Stimulated activated CD8-positive, alpha-beta memory T cell treated with anti-CD3 and anti-CD28 coated beads, Interleukin-2, amount 100 ng/mL, for 48 hours (primary cell): ENCODE data around the gene DBNL.
A peak's percentile ranks its signal among the peaks of the same experiment; 100 is the strongest.

Experiments
- DNase-seq, 2 donors: peaks; one replicate each; pipeline ENCODE4 v3.0.0-alpha.2; 2020; ENCODE audit warnings: low read depth in 2 of 2

The DBNL gene

DNA sequence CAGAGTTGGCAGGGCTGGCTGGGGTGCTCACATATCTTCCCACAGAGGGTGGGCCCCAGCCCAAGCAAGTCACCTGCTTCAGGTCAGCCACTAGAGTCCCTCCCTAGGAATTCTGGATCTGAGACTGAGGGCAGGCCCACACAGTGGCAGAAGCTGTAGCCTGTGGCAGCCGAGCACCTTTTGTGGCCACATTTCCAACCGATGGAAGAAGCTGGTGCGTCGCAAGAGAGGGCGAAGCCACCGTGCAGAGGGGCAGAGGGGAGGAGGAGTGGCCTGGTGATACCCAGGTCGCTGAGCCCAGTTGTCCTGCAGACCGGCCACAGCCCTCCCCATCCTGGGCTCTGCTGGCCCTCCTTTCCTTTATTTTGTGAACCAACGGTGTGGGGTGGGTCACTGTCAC, 32.6 kb downstream of the DBNL start:
- DNase-seq = no peak

GRCh38 chr7:44077681-44078091, 33.2 kb downstream of the DBNL start:
- no peak for DNase-seq

DNA sequence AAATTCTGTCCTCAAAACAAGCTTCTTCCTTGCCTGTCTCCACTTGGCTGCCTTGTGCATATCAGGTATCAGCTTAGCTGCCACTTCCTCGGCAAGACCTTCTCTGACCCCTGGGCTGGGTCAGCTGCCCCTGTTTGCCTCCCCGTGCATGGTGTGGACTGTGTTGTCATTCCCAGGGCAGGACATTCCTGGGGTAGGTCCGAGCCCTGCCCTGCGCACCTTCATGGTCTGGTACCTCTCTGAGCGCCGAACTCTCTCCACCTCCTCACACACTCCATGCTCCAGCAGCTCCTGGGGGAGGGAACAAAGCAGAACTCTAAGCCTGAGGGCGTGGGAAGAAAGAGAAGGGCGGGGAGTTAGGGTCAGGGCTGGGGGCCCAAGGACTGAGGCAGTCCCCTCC, 34.0 kb downstream of the DBNL start:
- DNase-seq = no peak

- no peak for DNase-seq
These were observed 35.0 kb downstream of the DBNL start for GRCh38 chr7:44079331-44080021.

DNA sequence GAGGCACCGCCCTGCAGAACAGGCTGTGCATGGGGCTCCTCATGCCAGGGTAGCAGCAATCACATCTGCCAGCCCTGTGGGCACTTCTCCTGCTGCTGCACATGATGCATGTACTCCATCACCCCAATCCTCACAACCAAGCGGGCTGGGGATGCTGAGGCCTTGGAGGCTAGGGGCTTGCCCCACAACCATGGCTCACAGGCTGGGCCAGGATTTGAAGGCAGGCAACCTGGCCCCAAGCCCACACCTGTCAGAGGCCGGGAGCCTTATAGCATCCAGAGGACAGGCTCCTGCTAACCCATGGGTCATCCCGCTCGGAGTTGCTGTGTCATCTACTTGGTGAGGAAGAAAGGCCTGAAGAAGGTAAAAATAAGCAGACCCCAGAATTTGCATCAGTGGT, 35.6 kb downstream of the DBNL start:
- no peak for DNase-seq

DNA sequence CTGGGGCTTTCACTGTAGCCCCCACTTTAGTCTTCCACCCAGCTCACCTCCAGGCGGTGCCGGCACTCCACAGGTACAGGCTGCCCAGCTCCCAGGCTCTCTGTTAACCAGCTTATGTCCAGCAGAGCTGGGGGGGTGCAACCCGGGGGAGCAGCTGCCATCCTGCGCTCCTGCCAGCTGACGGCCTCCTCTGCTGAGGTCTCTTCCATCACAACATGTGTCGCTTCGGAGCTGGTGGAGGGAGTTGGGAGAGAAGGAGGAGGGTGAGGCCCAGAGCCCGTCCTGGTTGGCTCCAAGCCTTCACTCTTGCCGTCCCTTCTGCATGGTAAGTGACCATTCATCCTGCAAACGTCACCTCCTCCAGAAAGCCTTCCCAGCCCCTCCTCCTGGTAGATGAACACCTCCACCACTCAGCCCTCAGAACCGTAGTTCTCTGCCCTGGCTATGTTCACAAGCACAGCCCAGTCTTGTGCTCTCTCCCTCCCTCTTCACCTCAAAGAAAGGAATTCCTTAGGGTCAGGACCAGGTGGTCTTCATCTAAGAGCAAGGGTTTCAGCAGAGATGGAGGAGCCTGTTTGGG, 36.3 kb downstream of the DBNL start:
- no peak for DNase-seq

DNA sequence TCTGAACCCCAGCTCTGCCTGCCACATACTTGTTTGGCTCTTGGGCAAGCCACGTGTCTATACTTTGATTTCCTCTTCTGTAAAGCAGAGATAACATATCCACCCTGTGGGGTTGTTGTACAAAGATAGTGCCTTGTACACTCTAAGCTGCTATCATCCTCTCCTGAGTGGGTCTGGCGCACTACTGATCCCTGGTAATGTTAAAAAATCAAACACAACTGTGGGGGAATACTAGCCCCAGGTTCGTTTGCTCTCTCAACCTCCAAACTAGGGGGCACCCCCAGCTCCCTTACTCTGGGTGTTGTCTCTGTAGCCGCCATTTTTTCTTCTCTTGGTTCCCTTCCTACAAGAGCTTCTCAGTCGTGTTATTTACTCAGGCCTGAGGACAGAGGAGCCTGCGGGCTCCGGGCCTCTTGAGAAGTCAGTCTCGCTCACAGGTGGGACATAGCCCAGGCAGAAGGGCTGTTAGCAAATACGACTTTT, 36.8 kb downstream of the DBNL start:
- no peak for DNase-seq

DNA sequence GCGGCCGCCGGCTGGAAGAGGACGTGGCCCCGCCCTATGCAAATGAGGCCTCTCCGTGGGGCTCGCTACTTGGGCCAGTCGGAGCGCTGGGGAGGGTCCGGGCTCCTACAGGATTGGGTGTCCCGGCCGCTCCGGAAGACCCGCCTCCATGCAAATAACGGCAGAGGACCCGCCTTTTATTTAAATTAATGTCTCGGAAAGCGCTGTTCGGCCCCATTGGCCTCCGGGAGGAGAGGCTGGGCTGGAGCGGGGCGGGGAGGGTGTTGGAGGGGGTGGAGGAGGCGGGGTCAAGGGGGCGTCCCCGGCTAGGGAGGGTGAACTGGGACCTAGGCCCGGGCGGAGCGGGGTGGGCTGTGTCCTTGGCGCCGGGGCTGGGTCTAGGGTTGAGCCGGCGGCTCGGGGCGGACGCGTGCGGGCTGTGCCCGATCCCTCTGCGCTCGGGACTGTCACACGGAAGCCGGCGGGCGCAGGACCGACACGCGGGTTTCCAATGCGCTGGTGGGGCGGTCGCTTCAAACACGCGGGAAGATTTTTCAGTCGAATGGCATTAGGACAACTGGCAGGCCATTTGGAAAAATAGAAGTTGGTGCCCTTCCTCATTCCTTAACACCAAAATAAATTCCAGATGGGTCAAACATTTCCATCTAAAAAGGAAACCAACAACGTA, 38.2 kb downstream of the DBNL start:
- peak; percentile 95 to 97 for DNase-seq

GRCh38 chr7:44083796-44084195, 39.3 kb downstream of the DBNL start:
- DNase-seq = no peak

GRCh38 chr7:44084701-44085100, 40.2 kb downstream of the DBNL start:
- DNase-seq = no peak

DNA sequence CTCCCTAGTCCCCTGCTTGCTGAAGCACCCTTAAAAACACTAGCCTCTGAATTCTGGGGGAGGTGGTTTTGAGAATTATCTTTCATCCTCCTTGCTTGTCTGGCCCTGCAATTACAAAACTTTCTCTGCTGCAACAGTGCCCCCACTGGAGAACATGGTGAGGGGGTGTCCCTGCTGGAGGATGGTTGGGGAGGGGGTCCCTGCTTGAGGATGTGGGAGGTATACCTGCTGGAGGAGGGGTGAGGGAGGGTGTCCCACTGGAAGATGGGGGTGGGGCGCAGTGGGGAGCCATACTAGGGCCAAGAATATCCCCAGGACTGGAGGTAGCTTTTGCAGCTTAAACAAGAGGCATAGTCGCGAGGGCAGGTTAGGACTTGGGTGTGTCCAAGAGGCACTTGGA, 41.0 kb downstream of the DBNL start:
- no peak for DNase-seq

- DNase-seq = no peak
These were observed 42.1 kb downstream of the DBNL start for GRCh38 chr7:44086627-44087026.

DNA sequence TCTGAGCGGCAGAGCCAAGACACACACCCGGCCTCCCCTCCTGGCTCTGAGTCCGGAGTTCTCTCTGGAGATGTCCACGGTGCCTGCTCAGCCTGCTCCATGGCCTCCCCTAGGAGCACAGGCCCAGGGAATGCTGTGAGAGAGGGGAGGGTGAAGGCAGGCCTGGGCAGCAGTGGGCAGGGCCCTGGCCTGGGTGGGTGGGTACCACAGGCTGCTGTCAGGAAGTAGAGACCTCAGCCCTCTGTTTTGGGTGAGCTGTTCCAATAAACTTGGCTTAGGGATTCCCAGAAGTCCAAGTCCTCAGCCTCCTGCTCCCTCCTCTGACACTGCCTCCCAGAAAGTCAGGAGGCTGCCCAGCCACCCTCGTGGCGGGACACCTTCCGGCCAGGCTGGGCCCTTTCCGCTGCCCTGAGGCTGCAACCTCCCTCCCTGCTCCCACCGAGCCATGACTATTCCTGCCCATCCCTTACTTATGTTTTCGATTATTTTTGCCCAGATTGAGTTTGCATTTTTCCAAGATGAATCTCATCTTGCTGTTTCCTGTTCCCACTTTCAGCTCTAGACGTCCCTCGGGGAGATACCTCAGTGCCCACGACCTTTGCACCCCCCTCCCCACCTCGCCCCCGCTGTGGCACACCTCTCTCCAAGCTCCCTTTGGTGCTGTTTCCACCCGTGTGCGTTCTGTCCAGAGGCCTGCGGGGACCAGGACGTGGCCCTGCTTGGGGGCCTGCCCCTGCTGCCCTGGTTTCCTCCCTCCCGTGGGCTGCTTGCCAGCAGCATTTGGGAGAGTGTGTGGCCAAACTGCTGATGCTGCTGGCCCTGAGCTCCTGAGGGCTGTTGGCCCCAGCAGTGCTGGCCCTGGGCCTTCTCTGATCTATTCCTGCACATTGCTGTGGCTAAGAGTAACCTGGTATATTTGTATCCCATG, 43.7 kb downstream of the DBNL start:
- DNase-seq = no peak

GRCh38 chr7:44093102-44093641, 48.7 kb downstream of the DBNL start:
- DNase-seq = no peak

DNA sequence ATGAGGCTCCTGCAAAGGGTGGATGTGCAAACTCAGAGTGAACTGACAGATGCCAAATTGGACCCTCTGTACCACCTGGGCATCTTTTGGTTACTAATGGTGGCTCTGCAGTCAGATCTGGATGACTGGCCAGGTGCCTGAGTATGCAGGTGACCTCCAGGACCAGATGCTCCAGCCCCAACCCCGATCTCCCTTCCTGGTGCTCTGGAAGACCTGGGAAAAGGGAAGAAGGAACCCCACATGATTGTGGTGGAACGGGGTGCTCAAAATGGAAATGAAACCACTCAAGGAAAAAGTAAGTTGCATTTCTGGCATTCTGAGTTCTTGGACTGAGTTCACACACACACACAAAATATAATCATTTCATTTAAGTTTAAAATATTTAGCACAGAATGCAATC, 49.9 kb downstream of the DBNL start:
- no peak for DNase-seq

DNA sequence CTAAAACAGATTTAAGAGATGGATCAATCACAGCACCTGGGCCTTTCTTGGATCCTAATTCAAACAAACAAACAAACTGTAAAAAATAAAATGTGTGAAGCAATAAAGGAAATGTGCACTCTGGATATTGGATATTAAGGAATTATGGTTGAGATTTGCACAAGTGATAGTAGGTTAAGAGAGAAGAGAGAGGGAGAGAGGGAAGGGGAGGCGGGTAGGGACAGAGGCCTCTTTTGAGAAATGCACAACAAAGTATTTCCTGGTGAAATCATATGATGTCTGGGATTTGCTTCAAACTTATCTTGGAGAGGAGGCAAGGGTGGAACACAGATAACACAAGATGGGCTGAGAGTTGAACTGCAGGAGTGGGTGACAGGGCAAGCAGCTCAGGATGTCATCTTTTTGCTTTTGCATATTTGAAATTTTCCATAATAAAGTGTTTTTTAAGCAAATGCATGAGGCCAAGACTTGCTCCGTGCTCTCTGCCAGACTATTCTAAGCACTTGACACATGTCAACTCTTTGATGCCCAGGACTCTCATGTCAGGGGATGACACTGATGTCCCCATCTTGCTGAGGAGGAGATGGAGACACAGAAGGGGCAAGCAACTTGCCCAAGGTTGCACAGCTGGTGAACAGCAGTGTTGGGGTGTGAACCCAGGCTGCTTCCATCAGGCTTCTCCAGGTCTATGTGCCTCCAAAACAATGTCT, 50.5 kb downstream of the DBNL start:
- no peak for DNase-seq

DNA sequence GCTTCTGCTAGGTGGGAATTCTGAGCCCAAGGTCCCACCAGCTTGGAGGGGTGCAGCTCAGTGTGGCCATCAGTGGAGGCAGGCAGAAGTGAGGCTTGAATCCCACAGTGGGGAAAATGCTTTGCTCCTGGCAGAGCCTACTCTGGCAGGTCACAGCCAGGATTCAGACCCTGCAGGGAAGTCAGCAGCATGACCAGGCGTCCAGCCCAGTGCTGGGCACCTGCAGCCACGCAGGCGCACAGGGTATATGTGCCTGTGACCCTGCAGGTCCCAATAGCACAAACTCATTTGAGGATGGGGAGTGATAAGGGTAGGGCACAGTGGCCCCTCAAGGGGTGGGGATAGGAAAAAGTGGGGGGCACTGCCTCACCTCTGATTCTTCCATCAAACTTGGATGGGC, 51.3 kb downstream of the DBNL start:
- no peak for DNase-seq

GRCh38 chr7:44096326-44096881, 51.9 kb downstream of the DBNL start:
- no peak for DNase-seq

DNA sequence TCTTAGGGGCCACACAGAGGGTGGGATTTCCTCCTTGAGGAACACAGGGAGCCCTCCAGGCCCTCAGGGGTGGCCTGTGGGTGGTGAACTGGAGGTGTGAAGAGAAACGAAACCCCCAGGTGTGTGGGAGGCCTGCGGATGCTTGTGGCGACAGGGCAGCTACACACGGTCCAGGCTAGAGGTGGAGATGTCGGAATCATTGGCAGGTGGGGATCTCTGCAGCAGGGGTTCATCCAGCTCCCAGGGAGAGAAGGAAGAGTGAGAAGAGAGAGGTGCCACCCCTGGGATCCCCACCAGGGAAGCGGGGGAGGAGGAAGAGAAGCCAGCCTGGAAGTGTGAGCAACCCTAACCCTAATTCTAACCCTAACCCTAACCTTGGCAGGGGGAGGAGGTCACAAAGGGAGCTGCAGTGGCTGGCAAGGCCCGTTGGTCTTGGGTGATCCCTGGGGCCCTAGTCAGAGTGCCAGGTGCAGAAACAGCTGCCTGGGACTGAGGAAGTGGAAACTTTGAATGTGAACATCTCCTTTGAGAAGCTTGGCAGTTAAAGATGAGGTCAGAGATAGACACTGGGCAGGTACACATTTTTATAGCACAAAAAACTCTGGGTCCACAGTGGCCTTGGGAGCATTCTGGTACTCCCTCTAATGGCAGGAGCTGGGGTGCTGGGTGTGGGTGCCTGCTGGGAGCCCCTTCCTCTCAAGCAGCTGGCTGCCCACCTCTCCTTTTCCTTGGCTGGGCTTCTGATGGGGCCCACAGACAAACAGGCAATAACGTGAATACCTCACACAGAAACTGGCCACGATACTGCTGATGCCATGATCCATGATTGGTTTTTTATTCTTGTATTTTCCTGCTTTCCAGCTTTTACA, 52.8 kb downstream of the DBNL start:
- DNase-seq = no peak
